HL-60 (cell line): ENCODE measurements around the gene NTN4.

Source experiments
- POLR2AphosphoS5 ChIP-seq: IDR thresholded peaks from 2 replicates; pipeline ENCODE4 v1.6.1; 2012; ENCODE audit warnings: low read depth
- TF ChIP-seq, protein P1 (sequence below): IDR thresholded peaks from one replicate; pipeline ENCODE4 v1.5.1; 2011; ENCODE audit warnings: low read length, control low read depth, inconsistent platforms; ENCODE audit not compliant: insufficient read depth

GRCh38 chr12:95710386-95710785 is 80.2 kb downstream of the NTN4 start:
- TF ChIP-seq, protein P1, sequence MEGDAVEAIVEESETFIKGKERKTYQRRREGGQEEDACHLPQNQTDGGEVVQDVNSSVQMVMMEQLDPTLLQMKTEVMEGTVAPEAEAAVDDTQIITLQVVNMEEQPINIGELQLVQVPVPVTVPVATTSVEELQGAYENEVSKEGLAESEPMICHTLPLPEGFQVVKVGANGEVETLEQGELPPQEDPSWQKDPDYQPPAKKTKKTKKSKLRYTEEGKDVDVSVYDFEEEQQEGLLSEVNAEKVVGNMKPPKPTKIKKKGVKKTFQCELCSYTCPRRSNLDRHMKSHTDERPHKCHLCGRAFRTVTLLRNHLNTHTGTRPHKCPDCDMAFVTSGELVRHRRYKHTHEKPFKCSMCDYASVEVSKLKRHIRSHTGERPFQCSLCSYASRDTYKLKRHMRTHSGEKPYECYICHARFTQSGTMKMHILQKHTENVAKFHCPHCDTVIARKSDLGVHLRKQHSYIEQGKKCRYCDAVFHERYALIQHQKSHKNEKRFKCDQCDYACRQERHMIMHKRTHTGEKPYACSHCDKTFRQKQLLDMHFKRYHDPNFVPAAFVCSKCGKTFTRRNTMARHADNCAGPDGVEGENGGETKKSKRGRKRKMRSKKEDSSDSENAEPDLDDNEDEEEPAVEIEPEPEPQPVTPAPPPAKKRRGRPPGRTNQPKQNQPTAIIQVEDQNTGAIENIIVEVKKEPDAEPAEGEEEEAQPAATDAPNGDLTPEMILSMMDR = no peak
- TF ChIP-seq POLR2AphosphoS5 = no peak
